HCT116 (cell line): ENCODE measurements around the gene ZNF292. TPM values are rescaled to one million over a fixed set of nuclear protein-coding genes. Genes with fewer than 3 reads are reported as not detected.
"Not testable (repeated sequence)": the region's sequence is repeated elsewhere in the genome, so short reads cannot be mapped to it uniquely, and the experiment has no call there.

Experiments used
- ATAC-seq: fragments of 200-7000 bp; cut with Tn5 transposase; 2 replicates; pipeline ENCODE4 v1.9.1; 2020; ENCODE audit warnings: mild to moderate bottlenecking, moderate library complexity
- BruUV-seq: library from RNA; stranded (reverse); fragments of 400-500 nt; replicated peaks from 2 replicates; lab custom pipeline; 2021; lab: Mats Ljungman, UMichigan
- CTCF ChIA-PET: fragments of 300-600 bp; sonication (Branson Sonifier 250); formaldehyde crosslinking; loops from one replicate; lab custom pipeline; 2021; ENCODE audit warnings: antibody characterized with exemption; lab: Charles Lee
- POLR2A ChIA-PET: fragments of 300-600, 350-600 bp; sonication (Branson Sonifier 250); formaldehyde crosslinking; loops from one replicate; lab custom pipeline; 2021; ENCODE audit warnings: antibody characterized with exemption; lab: Charles Lee
- RAD21 ChIA-PET, 2 experiments: fragments of 300-600 bp; sonication (Branson Sonifier 250); formaldehyde crosslinking; loops; one replicate each; lab custom pipeline; 2023; ENCODE audit warnings: low total read pairs in 2 of 2; ENCODE audit not compliant: uncharacterized antibody in 2 of 2, unreplicated experiment in 2 of 2, low non-redundant PET in 1 of 2; lab: Charles Lee
- DNase-seq: peaks from one replicate; pipeline ENCODE4 v3.0.0-alpha.2; 2010; ENCODE audit warnings: low read depth, low spot score
- H2AFZ ChIP-seq: fragments of 200-600 bp; shearing (Covaris generic), sonication (generic); 2 replicates; pipeline ENCODE4 v1.6.1; 2017; ENCODE audit warnings: low read depth, mixed run types, mixed read lengths, antibody characterized with exemption, low read length; ENCODE audit not compliant: poor library complexity, severe bottlenecking
- H3K27ac ChIP-seq: 2 replicates; pipeline ENCODE4 v1.5.1; 2012; ENCODE audit warnings: low read depth, low read length
- H3K27me3 ChIP-seq: fragments of 200-600 bp; sonication (generic); 2 replicates; pipeline ENCODE4 v1.6.1; 2016; ENCODE audit warnings: mixed run types, low read length, mixed read lengths; ENCODE audit not compliant: insufficient read depth
- H3K36me3 ChIP-seq, 2 experiments: fragments of 200-500 bp in 1 of 2; fragments of 200-600 bp in 1 of 2; sonication (Bioruptor generic) in 1 of 2; sonication (generic) in 1 of 2; 2 replicates each; pipeline versions ENCODE4 v1.5.1 to v1.6.1; 2014 to 2016; ENCODE audit warnings: low read length in 2 of 2, inconsistent platforms in 1 of 2, mixed read lengths in 1 of 2, mixed run types in 1 of 2; ENCODE audit not compliant: insufficient read depth in 2 of 2, control insufficient read depth in 1 of 2
- H3K4me1 ChIP-seq, 2 experiments: fragments of 200-600 bp in 1 of 2; sonication (generic) in 1 of 2; 2 replicates each; pipeline versions ENCODE4 v1.5.1 to v1.6.1; 2012 to 2017; ENCODE audit warnings: low read length in 2 of 2, inconsistent platforms in 1 of 2, mild to moderate bottlenecking in 1 of 2, mixed read lengths in 1 of 2, mixed run types in 1 of 2, moderate library complexity in 1 of 2; ENCODE audit not compliant: insufficient read depth in 2 of 2, control insufficient read depth in 1 of 2
- H3K4me2 ChIP-seq: fragments of 200-600 bp; sonication (generic); 2 replicates; pipeline ENCODE4 v1.6.1; 2017; ENCODE audit warnings: mixed run types, low read length, mixed read lengths
- H3K4me3 ChIP-seq, 2 experiments: fragments of 200-600 bp in 1 of 2; sonication (generic) in 1 of 2; replicated peaks in 1 of 2; 2 replicates each; pipeline ENCODE4 v1.5.1; 2011 to 2016; ENCODE audit warnings: low read length in 2 of 2, control low read depth in 1 of 2, low read depth in 1 of 2, mild to moderate bottlenecking in 1 of 2, mixed read lengths in 1 of 2, mixed run types in 1 of 2
- H3K79me2 ChIP-seq: fragments of 200-600 bp; sonication (generic); 2 replicates; pipeline ENCODE4 v1.6.1; 2017; ENCODE audit warnings: mild to moderate bottlenecking, mixed run types, low read length, moderate library complexity, mixed read lengths; ENCODE audit not compliant: insufficient read depth
- H3K9ac ChIP-seq: fragments of 200-600 bp; sonication (generic); 2 replicates; pipeline ENCODE4 v1.6.1; 2016; ENCODE audit warnings: low read length, mixed read lengths
- H3K9me2 ChIP-seq: fragments of 200-600 bp; sonication (generic), shearing (Covaris generic); 2 replicates; pipeline ENCODE4 v1.6.1; 2017; ENCODE audit warnings: mixed run types, mild to moderate bottlenecking, moderate library complexity; ENCODE audit not compliant: insufficient read depth
- H3K9me3 ChIP-seq, 2 experiments: fragments of 200-500 bp in 1 of 2; fragments of 200-600 bp in 1 of 2; sonication (Bioruptor generic) in 1 of 2; sonication (generic) in 1 of 2; 2 replicates each; pipeline ENCODE4 v1.6.1; 2014 to 2017; ENCODE audit warnings: low read length in 2 of 2, mixed read lengths in 2 of 2, inconsistent platforms in 1 of 2, low read depth in 1 of 2, mild to moderate bottlenecking in 1 of 2, mixed run types in 1 of 2, moderate library complexity in 1 of 2; ENCODE audit not compliant: control insufficient read depth in 1 of 2, insufficient read depth in 1 of 2
- H4K20me1 ChIP-seq: fragments of 200-600 bp; sonication (generic), shearing (Covaris generic); 2 replicates; pipeline ENCODE4 v1.6.1; 2017; ENCODE audit warnings: mixed run types, mild to moderate bottlenecking, moderate library complexity; ENCODE audit not compliant: insufficient read depth
- RAD21 ChIP-seq: IDR thresholded peaks from 2 replicates; pipeline ENCODE4 v1.6.1; 2012; ENCODE audit warnings: low read depth, mild to moderate bottlenecking
- intact Hi-C: fragments of 100-400 bp; cut with micrococcal nuclease; formaldehyde crosslinking; loops from 2 replicates; pipeline ENCODE4 v1.10.0; 2022
- total RNA-seq: library from RNA; stranded (reverse); gene quantifications from one replicate; pipeline ENCODE4 v1.2.1, GENCODE V29; 2021; ENCODE audit not compliant: unreplicated experiment
- TF ChIP-seq, protein P1 (sequence below): IDR thresholded peaks from 2 replicates; pipeline ENCODE4 v1.6.1; 2012
- TF ChIP-seq, protein P2 (sequence below), 3 experiments: fragments of 200-600 bp in 1 of 3; sonication (generic) in 1 of 3; IDR thresholded peaks in 2 of 3; conservative IDR thresholded peaks in 1 of 3; 2 replicates each; pipeline ENCODE4 v1.5.1; 2012 to 2017; ENCODE audit warnings: low read depth in 2 of 3, low read length in 2 of 3, antibody characterized with exemption in 1 of 3, borderline replicate concordance in 1 of 3, control low read depth in 1 of 3, mild to moderate bottlenecking in 1 of 3, mixed read lengths in 1 of 3, mixed run types in 1 of 3, moderate library complexity in 1 of 3; ENCODE audit not compliant: insufficient read depth in 1 of 3

The ZNF292 gene
- total RNA-seq, 1 experiment from 2014 or later, result 35.3 TPM

DNA sequence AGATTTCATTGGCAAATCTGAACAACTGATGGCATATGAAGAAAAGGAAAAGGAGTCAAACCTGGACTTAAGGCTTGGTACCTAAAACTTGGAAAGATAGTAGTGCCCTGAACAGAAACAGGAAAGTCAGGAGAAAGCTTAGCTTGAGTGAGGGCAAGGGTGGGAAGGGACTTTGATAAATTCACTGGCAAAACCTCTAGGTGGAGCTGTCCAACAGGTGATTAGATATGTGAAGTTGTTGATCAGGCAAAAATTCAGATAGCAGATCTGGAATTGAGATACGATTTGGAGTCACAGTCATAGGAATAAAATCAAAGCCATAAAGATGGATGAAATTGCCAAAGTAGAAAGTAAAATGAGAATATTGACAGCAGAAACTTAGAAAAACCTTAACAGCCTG is 16.1 kb upstream of the ZNF292 start:
- ChIA-PET CTCF (interaction anchor here (0.8 to 1.8 kb wide), 12 partner anchors 9 to 1732 kb away, joined by 3 to 7 read pairs (median 4); no protein-coding TSS in a partner anchor), POLR2A (no interaction called here), RAD21 (no interaction called here)
- H3K79me2 ChIP-seq, result no peaks in the 10 kb centered on the region
- no peak overlapping the region for H2AFZ ChIP-seq
- BruUV-seq, result no TSS peak
- TF ChIP-seq, protein P1, sequence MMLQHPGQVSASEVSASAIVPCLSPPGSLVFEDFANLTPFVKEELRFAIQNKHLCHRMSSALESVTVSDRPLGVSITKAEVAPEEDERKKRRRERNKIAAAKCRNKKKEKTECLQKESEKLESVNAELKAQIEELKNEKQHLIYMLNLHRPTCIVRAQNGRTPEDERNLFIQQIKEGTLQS, result no peak
- TF ChIP-seq, protein P2, sequence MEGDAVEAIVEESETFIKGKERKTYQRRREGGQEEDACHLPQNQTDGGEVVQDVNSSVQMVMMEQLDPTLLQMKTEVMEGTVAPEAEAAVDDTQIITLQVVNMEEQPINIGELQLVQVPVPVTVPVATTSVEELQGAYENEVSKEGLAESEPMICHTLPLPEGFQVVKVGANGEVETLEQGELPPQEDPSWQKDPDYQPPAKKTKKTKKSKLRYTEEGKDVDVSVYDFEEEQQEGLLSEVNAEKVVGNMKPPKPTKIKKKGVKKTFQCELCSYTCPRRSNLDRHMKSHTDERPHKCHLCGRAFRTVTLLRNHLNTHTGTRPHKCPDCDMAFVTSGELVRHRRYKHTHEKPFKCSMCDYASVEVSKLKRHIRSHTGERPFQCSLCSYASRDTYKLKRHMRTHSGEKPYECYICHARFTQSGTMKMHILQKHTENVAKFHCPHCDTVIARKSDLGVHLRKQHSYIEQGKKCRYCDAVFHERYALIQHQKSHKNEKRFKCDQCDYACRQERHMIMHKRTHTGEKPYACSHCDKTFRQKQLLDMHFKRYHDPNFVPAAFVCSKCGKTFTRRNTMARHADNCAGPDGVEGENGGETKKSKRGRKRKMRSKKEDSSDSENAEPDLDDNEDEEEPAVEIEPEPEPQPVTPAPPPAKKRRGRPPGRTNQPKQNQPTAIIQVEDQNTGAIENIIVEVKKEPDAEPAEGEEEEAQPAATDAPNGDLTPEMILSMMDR (IDR thresholded peaks at IDR 0.05 in 2 of 3, conservative IDR thresholded peaks at IDR 0.05 in 1 of 3; ENCODE audit: borderline replicate concordance in 1 of 3, insufficient read depth in 1 of 3, low read depth in 2 of 3, low read length in 2 of 3), result peak; percentile 62 to 84 (median 69); a peak in 5 of 6 replicates
- TF ChIP-seq RAD21, result peak; percentile 87
- intact Hi-C loops, result loop anchor here (1.0 to 10.0 kb wide), 4 partner anchors 99 to 1736 kb away; no protein-coding TSS in a partner anchor
- H3K9ac ChIP-seq, result no peak overlapping the region
- 0 out of 2 replicates have a peak, but pooled peaks cover 4% of the 10 kb centered on the region for H3K27me3 ChIP-seq
- H3K36me3 ChIP-seq, result no peaks in the 10 kb centered on the region
- no peaks in the 10 kb centered on the region for H3K4me1 ChIP-seq
- peak; percentile 54 for DNase-seq
- H3K4me2 ChIP-seq, result 0 out of 2 replicates have a peak overlapping the region, but pooled peaks have one; percentile 19
- ATAC-seq, result peak; percentile 88
- H3K9me2 ChIP-seq, result no peaks in the 10 kb centered on the region
- no peak overlapping the region for H3K27ac ChIP-seq
- no peaks in the 10 kb centered on the region for H4K20me1 ChIP-seq
- no peak overlapping the region for H3K4me3 ChIP-seq
- no peaks in the 10 kb centered on the region for H3K9me3 ChIP-seq

DNA sequence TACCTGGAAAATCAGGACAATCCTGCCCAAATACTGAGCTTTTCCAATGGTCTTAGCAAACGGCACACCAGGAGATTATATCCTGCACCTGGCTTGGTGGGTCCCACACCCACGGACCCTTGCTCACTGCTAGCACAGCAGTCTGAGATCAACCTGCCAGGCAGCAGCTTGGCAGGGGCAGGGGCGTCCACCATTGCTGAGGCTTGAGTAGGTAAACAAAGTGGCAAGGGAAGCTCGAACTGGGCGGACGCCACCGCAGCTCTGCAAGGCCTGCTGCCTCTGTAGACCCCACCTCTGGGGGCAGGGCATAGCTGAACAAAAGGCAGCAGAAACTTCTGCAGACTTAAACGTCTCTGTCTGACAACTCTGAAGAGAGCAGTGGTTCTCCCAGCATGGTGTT is 15.4 kb upstream of the ZNF292 start:
- H3K27me3 ChIP-seq, H3K9me2 ChIP-seq, H3K4me1 ChIP-seq, H3K36me3 ChIP-seq, H2AFZ ChIP-seq, H3K79me2 ChIP-seq, H3K4me3 ChIP-seq, H3K27ac ChIP-seq, H3K9ac ChIP-seq, H3K4me2 ChIP-seq, H4K20me1 ChIP-seq, DNase-seq, H3K9me3 ChIP-seq, RAD21 ChIA-PET, ATAC-seq, POLR2A ChIA-PET, BruUV-seq: not testable (repeated sequence)
- intact Hi-C loops, result loop anchor here (1.0 to 10.0 kb wide), 5 partner anchors 98 to 1735 kb away; no protein-coding TSS in a partner anchor
- CTCF ChIA-PET, result interaction anchor here (1.1 to 1.8 kb wide), 8 partner anchors 23 to 1353 kb away, joined by 3 to 7 read pairs (median 4); no protein-coding TSS in a partner anchor
